HepG2 (cell line): ENCODE measurements around the gene TPST2. TPM values are rescaled to one million over a fixed set of nuclear protein-coding genes. Genes with fewer than 3 reads are reported as not detected.

Experiments used
- GATA4 ChIP-seq: sonication (generic); IDR thresholded peaks from 2 replicates; pipeline ENCODE4 v1.6.1; 2016; ENCODE audit warnings: antibody characterized with exemption, low read depth, borderline replicate concordance
- HIVEP1 ChIP-seq: sonication (generic); formaldehyde crosslinking; IDR thresholded peaks from 2 replicates; pipeline ENCODE4 v1.4.0; 2020; ENCODE audit warnings: mild to moderate bottlenecking, missing genetic modification reagents
- HOXD1 ChIP-seq: sonication (generic); formaldehyde crosslinking; IDR thresholded peaks from 2 replicates; pipeline ENCODE4 v1.5.0; 2020; ENCODE audit warnings: missing genetic modification reagents
- IKZF1 ChIP-seq: fragments of 450-650 bp; IDR thresholded peaks from 2 replicates; pipeline ENCODE4 v1.7.1; 2016
- JARID2 ChIP-seq: sonication (generic); formaldehyde crosslinking; IDR thresholded peaks from 2 replicates; pipeline ENCODE4 v1.8.1; 2023; ENCODE audit warnings: missing genetic modification reagents, inconsistent platforms; ENCODE audit not compliant: insufficient replicate concordance
- MAFG ChIP-seq: sonication (generic); formaldehyde crosslinking; IDR thresholded peaks from 2 replicates; pipeline ENCODE4 v1.5.1; 2020; ENCODE audit warnings: mild to moderate bottlenecking, missing genetic modification reagents
- NFKBIZ ChIP-seq: IDR thresholded peaks from 2 replicates; pipeline ENCODE4 v1.6.1; 2018; ENCODE audit warnings: missing genetic modification reagents, missing compliant biosample characterization
- PTBP1 ChIP-seq: fragments of 200-400 bp; formaldehyde crosslinking; IDR thresholded peaks from 2 replicates; pipeline ENCODE4 v1.6.1; 2018; ENCODE audit warnings: low read length, low read depth; ENCODE audit not compliant: poor library complexity, severe bottlenecking
- SOX6 ChIP-seq, 2 experiments: fragments of 450-650 bp in 1 of 2; sonication (generic) in 1 of 2; formaldehyde crosslinking in 1 of 2; IDR thresholded peaks; 2 replicates each; pipeline versions ENCODE4 v1.4.0 to v1.6.1; 2017 to 2020; ENCODE audit warnings: antibody characterized with exemption in 1 of 2, mild to moderate bottlenecking in 1 of 2, missing genetic modification reagents in 1 of 2
- TMF1 ChIP-seq: sonication (generic); formaldehyde crosslinking; IDR thresholded peaks from 2 replicates; pipeline ENCODE4 v1.8.1; 2022; ENCODE audit warnings: low read depth, missing genetic modification reagents
- ZMYM3 ChIP-seq: sonication (generic); formaldehyde crosslinking; IDR thresholded peaks from 2 replicates; pipeline ENCODE4 v1.5.1; 2020; ENCODE audit warnings: mild to moderate bottlenecking, missing genetic modification reagents
- ZNF256 ChIP-seq: sonication (generic); formaldehyde crosslinking; conservative IDR thresholded peaks from 2 replicates; pipeline ENCODE4 v1.4.0; 2020; ENCODE audit warnings: missing genetic modification reagents
- ZNF33A ChIP-seq: sonication (generic); formaldehyde crosslinking; IDR thresholded peaks from 2 replicates; pipeline ENCODE4 v1.5.1; 2020; ENCODE audit warnings: missing genetic modification reagents, mild to moderate bottlenecking, moderate library complexity, borderline replicate concordance
- ZNF549 ChIP-seq: sonication (generic); formaldehyde crosslinking; IDR thresholded peaks from 2 replicates; pipeline ENCODE4 v1.5.0; 2020; ENCODE audit warnings: missing genetic modification reagents
- ZNF614 ChIP-seq: IDR thresholded peaks from 2 replicates; pipeline ENCODE4 v1.6.1; 2018; ENCODE audit warnings: missing biosample characterization, missing genetic modification reagents, inconsistent platforms, borderline replicate concordance
- ZNF724P ChIP-seq: sonication (generic); formaldehyde crosslinking; IDR thresholded peaks from 2 replicates; pipeline ENCODE4 v1.8.0; 2022; ENCODE audit warnings: missing genetic modification reagents, borderline replicate concordance
- ZNF780A ChIP-seq: sonication (generic); formaldehyde crosslinking; IDR thresholded peaks from 2 replicates; pipeline ENCODE4 v1.8.0; 2022; ENCODE audit warnings: mild to moderate bottlenecking, missing genetic modification reagents, moderate library complexity
- polyA plus RNA-seq, 8 experiments: library from polyadenylated mRNA; depleted of rRNA in 3 of 8; stranded (reverse) in 7 of 8; unstranded in 1 of 8; fragments of >200 nt; fragmentation: Illumina TruSeq in 4 of 8; extraction: Trizol in 4 of 8; gene quantifications; 2 replicates each; pipeline versions ENCODE4 v1.2.1 to v1.2.3, GENCODE V29; 2011 to 2016; ENCODE audit warnings: low read depth in 4 of 8, missing spikeins in 1 of 8, mixed read lengths in 1 of 8; ENCODE audit not compliant: insufficient read depth in 1 of 8
- total RNA-seq, 5 experiments: library from RNA; depleted of rRNA; stranded (reverse); fragments of >200 nt; fragmentation: Illumina TruSeq; extraction: Trizol; gene quantifications; 2 replicates each; pipeline ENCODE4 v1.2.3, GENCODE V29; 2016; ENCODE audit warnings: low read depth in 1 of 5
- TF ChIP-seq, protein P1 (sequence below): sonication (generic); formaldehyde crosslinking; IDR thresholded peaks from 2 replicates; pipeline ENCODE4 v1.5.1; 2020; ENCODE audit warnings: missing genetic modification reagents, mild to moderate bottlenecking, borderline replicate concordance
- TF ChIP-seq, protein P2 (sequence below): sonication (generic); formaldehyde crosslinking; IDR thresholded peaks from 2 replicates; pipeline ENCODE4 v1.8.0; 2022; ENCODE audit warnings: missing genetic modification reagents, mild to moderate bottlenecking, moderate library complexity, borderline replicate concordance
- TF ChIP-seq, protein P3 (sequence below): sonication (generic); formaldehyde crosslinking; IDR thresholded peaks from 2 replicates; pipeline ENCODE4 v1.4.0; 2020; ENCODE audit warnings: missing genetic modification reagents, borderline replicate concordance
- TF ChIP-seq, protein P4 (sequence below): IDR thresholded peaks from 2 replicates; pipeline ENCODE4 v1.6.1; 2016

TPST2 gene
- total and polyA plus RNA-seq, 2 of the 13 experiments (the other 11 are each of a cell fraction or from before 2014, with no cell fraction given), result 15.2 to 23.8 TPM

DNA sequence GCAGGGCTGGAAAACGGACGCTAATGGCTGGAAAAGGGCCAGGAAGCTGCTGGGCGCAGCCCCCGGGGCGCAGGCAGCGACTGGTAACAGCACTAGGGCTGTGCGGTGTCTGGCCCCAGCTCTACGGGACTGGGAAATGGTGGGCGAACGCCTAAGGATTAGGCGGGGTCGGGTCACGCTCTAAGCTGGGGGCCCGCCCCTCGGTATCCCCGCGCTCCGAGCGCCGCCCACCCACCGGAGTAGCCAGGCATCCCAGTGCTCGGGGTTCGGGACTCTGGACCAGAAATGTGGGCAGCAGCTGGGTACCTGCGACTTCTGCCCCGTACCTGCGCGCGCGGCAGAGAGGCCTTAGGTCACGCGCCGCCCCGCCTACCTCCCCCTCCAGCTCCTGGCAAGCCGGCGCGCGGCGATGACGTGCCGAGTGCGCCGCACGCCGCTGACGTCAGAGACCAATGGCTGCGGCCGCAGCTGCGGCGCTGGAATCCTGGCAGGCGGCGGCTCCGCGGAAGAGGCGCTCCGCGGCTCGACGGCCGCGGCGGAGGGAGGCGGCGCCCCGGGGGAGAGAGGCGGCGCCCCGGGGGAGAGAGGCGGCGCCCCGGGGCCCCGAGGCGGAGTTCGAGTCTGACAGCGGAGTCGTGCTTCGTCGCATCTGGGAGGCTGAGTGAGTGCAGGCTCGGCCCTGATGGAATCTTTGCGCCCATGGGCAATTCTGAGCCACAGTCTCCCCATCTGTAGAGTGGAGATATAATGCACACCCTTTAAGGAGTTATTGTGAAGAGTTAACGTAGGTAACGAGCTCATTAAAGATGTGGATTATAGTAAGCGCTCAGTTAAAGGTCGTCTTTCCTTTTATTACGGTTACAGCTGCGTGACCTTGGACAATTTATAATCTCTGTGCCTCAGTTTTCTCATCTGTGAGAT, 106.2 kb downstream of the TPST2 start, which contains the start of the genes HPS4 and SRRD (continued):
- TF ChIP-seq MAFG (CRISPR knock-in tag) (no peak), NFKBIZ (CRISPR knock-in tag) (peak; percentile 76; the same call in 1 of the 2 replicates), GATA4 (no peak; the same call in 1 of the 2 replicates), PTBP1 (no peak), JARID2 (CRISPR knock-in tag) (peak; percentile 80), HIVEP1 (peak; percentile 68; the same call in 1 of the 2 replicates), TMF1 (CRISPR knock-in tag) (0 out of 2 replicates have a peak, but pooled peaks have one; percentile 67), ZNF549 (CRISPR knock-in tag) (no peak), ZNF780A (CRISPR knock-in tag) (no peak), ZNF256 (CRISPR knock-in tag) (no peak), ZNF33A (CRISPR knock-in tag) (no peak), ZMYM3 (peak; percentile 85; the same call in 1 of the 2 replicates), ZNF724P (CRISPR knock-in tag) (peak; percentile 63; the same call in 1 of the 2 replicates), HOXD1 (peak; percentile 80), ZNF614 (CRISPR knock-in tag) (0 out of 2 replicates have a peak, but pooled peaks have one; percentile 68), IKZF1 (no peak), SOX6 (IDR thresholded peaks at IDR 0.05) (no peak), SOX6 (CRISPR knock-in tag; IDR thresholded peaks at IDR 0.05) (peak; percentile 51)
- TF ChIP-seq, protein P1, sequence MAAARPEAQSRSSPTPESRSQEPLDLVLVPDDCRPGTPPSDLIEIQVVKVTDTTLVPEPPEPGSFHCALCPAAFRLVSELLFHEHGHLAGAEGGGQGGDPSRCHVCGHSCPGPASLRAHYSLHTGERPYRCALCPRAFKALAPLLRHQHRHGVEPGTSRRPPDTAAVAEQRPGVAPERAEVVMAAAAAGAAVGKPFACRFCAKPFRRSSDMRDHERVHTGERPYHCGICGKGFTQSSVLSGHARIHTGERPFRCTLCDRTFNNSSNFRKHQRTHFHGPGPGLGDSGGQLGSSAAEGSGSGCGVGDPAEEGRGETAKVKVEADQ (CRISPR knock-in tag), result peak; percentile 87
- TF ChIP-seq, protein P2, sequence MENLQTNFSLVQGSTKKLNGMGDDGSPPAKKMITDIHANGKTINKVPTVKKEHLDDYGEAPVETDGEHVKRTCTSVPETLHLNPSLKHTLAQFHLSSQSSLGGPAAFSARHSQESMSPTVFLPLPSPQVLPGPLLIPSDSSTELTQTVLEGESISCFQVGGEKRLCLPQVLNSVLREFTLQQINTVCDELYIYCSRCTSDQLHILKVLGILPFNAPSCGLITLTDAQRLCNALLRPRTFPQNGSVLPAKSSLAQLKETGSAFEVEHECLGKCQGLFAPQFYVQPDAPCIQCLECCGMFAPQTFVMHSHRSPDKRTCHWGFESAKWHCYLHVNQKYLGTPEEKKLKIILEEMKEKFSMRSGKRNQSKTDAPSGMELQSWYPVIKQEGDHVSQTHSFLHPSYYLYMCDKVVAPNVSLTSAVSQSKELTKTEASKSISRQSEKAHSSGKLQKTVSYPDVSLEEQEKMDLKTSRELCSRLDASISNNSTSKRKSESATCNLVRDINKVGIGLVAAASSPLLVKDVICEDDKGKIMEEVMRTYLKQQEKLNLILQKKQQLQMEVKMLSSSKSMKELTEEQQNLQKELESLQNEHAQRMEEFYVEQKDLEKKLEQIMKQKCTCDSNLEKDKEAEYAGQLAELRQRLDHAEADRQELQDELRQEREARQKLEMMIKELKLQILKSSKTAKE, result 0 out of 2 replicates have a peak, but pooled peaks have one; percentile 26
- TF ChIP-seq, protein P3, sequence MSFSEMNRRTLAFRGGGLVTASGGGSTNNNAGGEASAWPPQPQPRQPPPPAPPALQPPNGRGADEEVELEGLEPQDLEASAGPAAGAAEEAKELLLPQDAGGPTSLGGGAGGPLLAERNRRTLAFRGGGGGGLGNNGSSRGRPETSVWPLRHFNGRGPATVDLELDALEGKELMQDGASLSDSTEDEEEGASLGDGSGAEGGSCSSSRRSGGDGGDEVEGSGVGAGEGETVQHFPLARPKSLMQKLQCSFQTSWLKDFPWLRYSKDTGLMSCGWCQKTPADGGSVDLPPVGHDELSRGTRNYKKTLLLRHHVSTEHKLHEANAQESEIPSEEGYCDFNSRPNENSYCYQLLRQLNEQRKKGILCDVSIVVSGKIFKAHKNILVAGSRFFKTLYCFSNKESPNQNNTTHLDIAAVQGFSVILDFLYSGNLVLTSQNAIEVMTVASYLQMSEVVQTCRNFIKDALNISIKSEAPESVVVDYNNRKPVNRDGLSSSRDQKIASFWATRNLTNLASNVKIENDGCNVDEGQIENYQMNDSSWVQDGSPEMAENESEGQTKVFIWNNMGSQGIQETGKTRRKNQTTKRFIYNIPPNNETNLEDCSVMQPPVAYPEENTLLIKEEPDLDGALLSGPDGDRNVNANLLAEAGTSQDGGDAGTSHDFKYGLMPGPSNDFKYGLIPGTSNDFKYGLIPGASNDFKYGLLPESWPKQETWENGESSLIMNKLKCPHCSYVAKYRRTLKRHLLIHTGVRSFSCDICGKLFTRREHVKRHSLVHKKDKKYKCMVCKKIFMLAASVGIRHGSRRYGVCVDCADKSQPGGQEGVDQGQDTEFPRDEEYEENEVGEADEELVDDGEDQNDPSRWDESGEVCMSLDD (CRISPR knock-in tag), result peak; percentile 86
- TF ChIP-seq, protein P4, sequence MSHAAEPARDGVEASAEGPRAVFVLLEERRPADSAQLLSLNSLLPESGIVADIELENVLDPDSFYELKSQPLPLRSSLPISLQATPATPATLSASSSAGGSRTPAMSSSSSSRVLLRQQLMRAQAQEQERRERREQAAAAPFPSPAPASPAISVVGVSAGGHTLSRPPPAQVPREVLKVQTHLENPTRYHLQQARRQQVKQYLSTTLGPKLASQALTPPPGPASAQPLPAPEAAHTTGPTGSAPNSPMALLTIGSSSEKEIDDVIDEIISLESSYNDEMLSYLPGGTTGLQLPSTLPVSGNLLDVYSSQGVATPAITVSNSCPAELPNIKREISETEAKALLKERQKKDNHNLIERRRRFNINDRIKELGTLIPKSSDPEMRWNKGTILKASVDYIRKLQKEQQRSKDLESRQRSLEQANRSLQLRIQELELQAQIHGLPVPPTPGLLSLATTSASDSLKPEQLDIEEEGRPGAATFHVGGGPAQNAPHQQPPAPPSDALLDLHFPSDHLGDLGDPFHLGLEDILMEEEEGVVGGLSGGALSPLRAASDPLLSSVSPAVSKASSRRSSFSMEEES (CRISPR knock-in tag), result peak; percentile 98
